Stomach (tissue), 4 donors: Measurements from ENCODE around the gene VRK3.

Experiments
- CTCF ChIP-seq, 7 experiments: fragments of 450-650 bp in 4 of 7; fragments of 200-600 bp in 3 of 7; sonication (generic) in 3 of 7; IDR thresholded peaks; one replicate each; pipeline ENCODE4 v1.5.1; 2016 to 2019; ENCODE audit warnings: antibody characterized with exemption in 7 of 7, control low read depth in 2 of 7, mild to moderate bottlenecking in 1 of 7
- EP300 ChIP-seq: sonication (generic); formaldehyde crosslinking; IDR thresholded peaks from one replicate; pipeline ENCODE4 v1.6.1; 2017; ENCODE audit warnings: antibody characterized with exemption

- TF ChIP-seq EP300 (no peak), CTCF (IDR thresholded peaks at IDR 0.05) (no peak)
These were observed 33.3 kb upstream of the VRK3 start for GRCh38 chr19:50058425-50058824.
